ENCODE results near the gene GSAP.
"Not testable (repeated sequence)": the region's sequence is repeated elsewhere in the genome, so short reads cannot be mapped to it uniquely, and the experiment has no call there.

GSAP gene

GRCh38 chr7:77275663-77276062, 140.5 kb downstream of the GSAP start:
- not testable (repeated sequence) for DNase-seq

GRCh38 chr7:77271766-77272165, 144.4 kb downstream of the GSAP start:
- no peak for DNase-seq

GRCh38 chr7:77270094-77270480, 146.1 kb downstream of the GSAP start:
- DNase-seq = no peak

GRCh38 chr7:77269360-77270093, 146.6 kb downstream of the GSAP start:
- DNase-seq = no peak

- no peak for DNase-seq
Observed at GRCh38 chr7:77266291-77266794, 149.8 kb downstream of the GSAP start.

- no peak for DNase-seq
Observed at GRCh38 chr7:77265666-77266065, 150.5 kb downstream of the GSAP start.

- no peak for DNase-seq
Observed at GRCh38 chr7:77262316-77262715, 153.8 kb downstream of the GSAP start.

Measured in CD4-positive, alpha-beta T cell treated with Interleukin-6 for 4 hours (primary cell).